K562 (cell line): ENCODE results near the gene TPD52L1. TPM values are rescaled to one million over a fixed set of nuclear protein-coding genes. Genes with fewer than 3 reads are reported as not detected.

Experiments
- E2F6 ChIP-seq, 2 experiments: IDR thresholded peaks; 2 replicates each; pipeline ENCODE4 v1.6.1; 2011; ENCODE audit warnings: borderline replicate concordance in 1 of 2, control low read depth in 1 of 2, low read depth in 1 of 2, low read length in 1 of 2, mild to moderate bottlenecking in 1 of 2, mixed read lengths in 1 of 2, moderate library complexity in 1 of 2; ENCODE audit not compliant: insufficient read depth in 1 of 2, insufficient read length in 1 of 2, poor library complexity in 1 of 2, severe bottlenecking in 1 of 2; ENCODE audit errors: extremely low read depth in 1 of 2
- FIP1L1 ChIP-seq: fragments of 200-400 bp; formaldehyde crosslinking; IDR thresholded peaks from 2 replicates; pipeline ENCODE4 v1.6.1; 2018; ENCODE audit warnings: mild to moderate bottlenecking, low read depth, low read length; ENCODE audit not compliant: poor library complexity, severe bottlenecking
- HDAC1 ChIP-seq, 2 experiments: fragments of 450-650 bp; IDR thresholded peaks; 2 replicates each; pipeline ENCODE4 v1.6.1; 2016 to 2017; ENCODE audit warnings: inconsistent platforms in 1 of 2, mild to moderate bottlenecking in 1 of 2, moderate library complexity in 1 of 2
- HDAC6 ChIP-seq: IDR thresholded peaks from 2 replicates; pipeline ENCODE4 v1.6.1; 2012; ENCODE audit warnings: low read depth, mild to moderate bottlenecking, control low read depth, inconsistent platforms, low read length, moderate library complexity
- HMG20A ChIP-seq: fragments of 450-650 bp; formaldehyde crosslinking; conservative IDR thresholded peaks from 2 replicates; pipeline ENCODE4 v1.4.0; 2020; ENCODE audit warnings: mild to moderate bottlenecking, mixed read lengths
- MEF2D ChIP-seq: conservative IDR thresholded peaks from 2 replicates; pipeline ENCODE4 v1.6.1; 2016; ENCODE audit warnings: low read depth, missing genetic modification characterization, missing compliant biosample characterization
- NONO ChIP-seq, 2 experiments: fragments of 200-400 bp in 1 of 2; fragments of 450-650 bp in 1 of 2; formaldehyde crosslinking in 1 of 2; IDR thresholded peaks; 2 replicates each; pipeline ENCODE4 v1.6.1; 2017; ENCODE audit warnings: low read depth in 2 of 2, mild to moderate bottlenecking in 2 of 2, moderate library complexity in 2 of 2, low read length in 1 of 2
- PRMT5 ChIP-seq: sonication (generic); formaldehyde crosslinking; IDR thresholded peaks from 2 replicates; pipeline ENCODE4 v1.5.0; 2020; ENCODE audit warnings: missing genetic modification reagents
- RB1 ChIP-seq: fragments of 450-650 bp; IDR thresholded peaks from 2 replicates; pipeline ENCODE4 v1.6.1; 2017; ENCODE audit warnings: low read depth, mild to moderate bottlenecking
- RBM14 ChIP-seq: fragments of 200-400 bp; formaldehyde crosslinking; IDR thresholded peaks from 2 replicates; pipeline ENCODE4 v1.6.1; 2018; ENCODE audit warnings: low read depth, mild to moderate bottlenecking, low read length, moderate library complexity, borderline replicate concordance; ENCODE audit not compliant: insufficient read depth
- RFX5 ChIP-seq: IDR thresholded peaks from 2 replicates; pipeline ENCODE4 v1.6.1; 2011; ENCODE audit warnings: low read depth, mild to moderate bottlenecking, improper control_type of control experiment, low read length
- RNF2 ChIP-seq: sonication (generic); IDR thresholded peaks from 2 replicates; pipeline ENCODE4 v1.6.1; 2016
- TAF7 ChIP-seq: fragments of 450-650 bp; IDR thresholded peaks from 2 replicates; pipeline ENCODE4 v1.6.1; 2016; ENCODE audit warnings: missing genetic modification characterization, missing compliant biosample characterization
- TAF9B ChIP-seq: fragments of 450-650 bp; IDR thresholded peaks from 2 replicates; pipeline ENCODE4 v1.6.1; 2018; ENCODE audit warnings: mild to moderate bottlenecking; ENCODE audit not compliant: partially characterized antibody
- TBP ChIP-seq: optimal IDR thresholded peaks from 2 replicates; pipeline ENCODE3; 2011; ENCODE audit warnings: low read depth, low read length, improper control_type of control experiment
- TSHZ1 ChIP-seq: fragments of 250-450 bp; sonication (Bioruptor Pico); IDR thresholded peaks from 2 replicates; pipeline ENCODE4 v1.4.0; 2020; ENCODE audit warnings: mild to moderate bottlenecking, moderate library complexity
- USF1 ChIP-seq: sonication (generic); formaldehyde crosslinking; IDR thresholded peaks from 2 replicates; pipeline ENCODE4 v1.9.0; 2022; ENCODE audit warnings: mild to moderate bottlenecking, missing genetic modification reagents
- ZC3H8 ChIP-seq: fragments of 450-650 bp; IDR thresholded peaks from 2 replicates; pipeline ENCODE4 v1.6.1; 2017
- ZFP1 ChIP-seq: fragments of 450-650 bp; formaldehyde crosslinking; IDR thresholded peaks from 2 replicates; pipeline ENCODE4 v1.4.0; 2020; ENCODE audit warnings: mild to moderate bottlenecking, mixed read lengths
- ZFP30 ChIP-seq: fragments of 250-450 bp; sonication (Bioruptor Pico); IDR thresholded peaks from 2 replicates; pipeline ENCODE4 v1.8.0; 2022; ENCODE audit warnings: moderate library complexity, mild to moderate bottlenecking, inconsistent platforms, borderline replicate concordance
- ZNF140 ChIP-seq: fragments of 250-450 bp; sonication (Bioruptor Pico); IDR thresholded peaks from 2 replicates; pipeline ENCODE4 v1.8.0; 2021; ENCODE audit warnings: moderate library complexity, mild to moderate bottlenecking, inconsistent platforms
- ZNF354B ChIP-seq: fragments of 250-450 bp; sonication (Bioruptor Pico); IDR thresholded peaks from 2 replicates; pipeline ENCODE4 v1.4.0; 2020
- ZNF57 ChIP-seq: fragments of 450-650 bp; formaldehyde crosslinking; IDR thresholded peaks from 2 replicates; pipeline ENCODE4 v1.4.0; 2020; ENCODE audit warnings: mild to moderate bottlenecking, moderate library complexity
- polyA plus RNA-seq, 8 experiments: library from polyadenylated mRNA; depleted of rRNA in 4 of 8; stranded (reverse) in 5 of 8; unstranded in 3 of 8; fragments of >200 nt; fragmentation: Nextera tagmentation in 2 of 8; fragmentation: Illumina TruSeq in 1 of 8; extraction: Ambion mirVana in 2 of 8; extraction: Trizol in 1 of 8; gene quantifications; 2 replicates each; pipeline versions ENCODE4 v1.2.1 to v1.2.3, GENCODE V29; 2011 to 2014; ENCODE audit warnings: inconsistent platforms in 1 of 8, missing spikeins in 1 of 8
- total RNA-seq, 7 experiments: library from RNA; depleted of rRNA in 6 of 7; stranded (reverse); fragments of >200 nt in 6 of 7; fragmentation: Illumina TruSeq in 2 of 7; extraction: Trizol in 2 of 7; gene quantifications; 2 replicates each; pipeline versions ENCODE4 v1.2.1 to v1.2.3, GENCODE V29; 2011 to 2021; ENCODE audit warnings: low replicate concordance in 1 of 7

The TPD52L1 gene
- total and polyA plus RNA-seq, 9 of the 15 experiments (the other 6 are each of a cell fraction or from before 2014, with no cell fraction given) = 12.9 to 149 (median 75.7) TPM

- TF ChIP-seq ZNF354B (CRISPR knock-in tag) (no peak), RBM14 (no peak), NONO (IDR thresholded peaks at IDR 0.05; ENCODE audit: low read depth in 2 of 2, low read length in 1 of 2) (0 out of 4 replicates have a peak, but pooled peaks of 1 of the 2 experiments have one; percentile 36), RFX5 (no peak), PRMT5 (CRISPR knock-in tag) (no peak), E2F6 (IDR thresholded peaks at IDR 0.05; ENCODE audit: borderline replicate concordance in 1 of 2, extremely low read depth in 1 of 2, insufficient read depth in 1 of 2, insufficient read length in 1 of 2, low read depth in 1 of 2, low read length in 1 of 2, poor library complexity in 1 of 2, severe bottlenecking in 1 of 2) (peak; percentile 62 to 87), ZNF140 (no peak), HDAC1 (IDR thresholded peaks at IDR 0.05) (peak in 1 of 2 experiments; percentile 73; a peak in 1 of 4 replicates), TBP (peak; percentile 81), HMG20A (no peak), ZFP1 (CRISPR knock-in tag) (no peak), MEF2D (tag) (no peak), HDAC6 (peak; percentile 63; the same call in 1 of the 2 replicates), FIP1L1 (peak; percentile 36), ZNF57 (no peak), TAF7 (tag) (no peak), RNF2 (0 out of 2 replicates have a peak, but pooled peaks have one; percentile 22), TSHZ1 (CRISPR knock-in tag) (no peak), USF1 (CRISPR knock-in tag) (peak; percentile 5; the same call in 1 of the 2 replicates), TAF9B (no peak), RB1 (peak; percentile 89), ZC3H8 (no peak), ZFP30 (CRISPR knock-in tag) (no peak)
These were observed at the start of gene TPD52L1 (continued) for GRCh38 chr6:125153391-125154117.
